ENCODE data around the gene PTPRM.

PTPRM gene

GRCh38 chr18:7848054-7848412 is 280.9 kb downstream of the PTPRM start:
- DNase-seq: no peak

- DNase-seq: no peak
Measured at GRCh38 chr18:7850446-7850845, 283.3 kb downstream of the PTPRM start.

GRCh38 chr18:7855028-7855427 is 287.9 kb downstream of the PTPRM start:
- no peak for DNase-seq

GRCh38 chr18:7855671-7856070 is 288.6 kb downstream of the PTPRM start:
- DNase-seq: no peak

GRCh38 chr18:7856116-7856515 is 289.0 kb downstream of the PTPRM start:
- DNase-seq: no peak

- DNase-seq: no peak
Measured at GRCh38 chr18:7856733-7857132, 289.6 kb downstream of the PTPRM start.

GRCh38 chr18:7857562-7857961 is 290.4 kb downstream of the PTPRM start:
- DNase-seq: no peak

GRCh38 chr18:7859122-7859521 is 292.0 kb downstream of the PTPRM start:
- no peak for DNase-seq

GRCh38 chr18:7870266-7870665 is 303.1 kb downstream of the PTPRM start:
- peak in 1 of 58 donors; percentile 4 for DNase-seq

- DNase-seq: no peak
Measured at GRCh38 chr18:7870855-7871254, 303.7 kb downstream of the PTPRM start.

- DNase-seq: no peak
Measured at GRCh38 chr18:7871560-7872456, 304.7 kb downstream of the PTPRM start.

- no peak for DNase-seq
Measured at GRCh38 chr18:7872569-7872968, 305.5 kb downstream of the PTPRM start.

- DNase-seq: no peak
Measured at GRCh38 chr18:7873316-7873715, 306.2 kb downstream of the PTPRM start.

GRCh38 chr18:7876354-7877104 is 309.4 kb downstream of the PTPRM start:
- DNase-seq: no peak

- DNase-seq: no peak
Measured at GRCh38 chr18:7877609-7878008, 310.5 kb downstream of the PTPRM start.

- DNase-seq: no peak
Measured at GRCh38 chr18:7878265-7879211, 311.4 kb downstream of the PTPRM start.

GRCh38 chr18:7879717-7880116 is 312.6 kb downstream of the PTPRM start:
- DNase-seq: no peak

- DNase-seq: no peak
Measured at GRCh38 chr18:7885865-7886264, 318.7 kb downstream of the PTPRM start.

GRCh38 chr18:7886436-7886835 is 319.3 kb downstream of the PTPRM start:
- no peak for DNase-seq

- no peak for DNase-seq
Measured at GRCh38 chr18:7889515-7889914, 322.4 kb downstream of the PTPRM start.

- no peak for DNase-seq
Measured at GRCh38 chr18:7890075-7890474, 323.0 kb downstream of the PTPRM start.

- no peak for DNase-seq
Measured at GRCh38 chr18:7892556-7892955, 325.4 kb downstream of the PTPRM start.

Measured in anterior cingulate cortex (tissue), 58 donors.